Transverse colon (tissue), 4 donors: ENCODE measurements around the gene SYCN.

Source experiments
- CTCF ChIP-seq, 5 experiments: fragments of 200-600 bp in 3 of 5; fragments of 450-650 bp in 2 of 5; sonication (generic) in 3 of 5; IDR thresholded peaks; 1 replicate in 2 of 5; 2 replicates in 3 of 5; pipeline ENCODE4 v1.5.1; 2016 to 2017; ENCODE audit warnings: antibody characterized with exemption in 5 of 5, inconsistent platforms in 3 of 5, mild to moderate bottlenecking in 2 of 5, moderate library complexity in 1 of 5
- EP300 ChIP-seq: sonication (generic); formaldehyde crosslinking; IDR thresholded peaks from one replicate; pipeline ENCODE4 v1.6.1; 2017; ENCODE audit warnings: antibody characterized with exemption, low read depth
- POLR2A ChIP-seq: fragments of 450-650 bp; IDR thresholded peaks from one replicate; pipeline ENCODE4 v1.6.1; 2016; ENCODE audit warnings: antibody characterized with exemption, mild to moderate bottlenecking, moderate library complexity
- POLR2AphosphoS5 ChIP-seq, 3 donors: sonication (generic); formaldehyde crosslinking; IDR thresholded peaks; one replicate each; pipeline ENCODE4 v1.6.1; 2016; ENCODE audit warnings: antibody characterized with exemption in 3 of 3

- no peak for TF ChIP-seq CTCF (IDR thresholded peaks at IDR 0.05)
- no peak for TF ChIP-seq EP300
- no peak for TF ChIP-seq POLR2A
- no peak for TF ChIP-seq POLR2AphosphoS5 (IDR thresholded peaks at IDR 0.05)
Measured at GRCh38 chr19:39175564-39175963, 28.5 kb downstream of the SYCN start.
